RPMI7951 (cell line): ENCODE measurements around the gene ACTN2. TPM values are rescaled to one million over a fixed set of nuclear protein-coding genes. Genes with fewer than 3 reads are reported as not detected.

ENCODE experiments used
- DNase-seq: peaks from one replicate; pipeline ENCODE4 v3.0.0-alpha.2; 2012; ENCODE audit warnings: low read depth
- total RNA-seq: library from RNA; depleted of rRNA; stranded (reverse); fragments of >200 nt; shearing (Covaris generic); gene quantifications from 2 replicates; pipeline ENCODE4 v1.2.3, GENCODE V29; 2014

Gene ACTN2
- total RNA-seq, 1 experiment from 2014 or later = 0.48 TPM

- no peak for DNase-seq
These were observed 87.6 kb downstream of the ACTN2 start for GRCh38 chr1:236773919-236774318.

- peak; percentile 34 for DNase-seq
These were observed 88.6 kb downstream of the ACTN2 start for GRCh38 chr1:236774926-236775325.

DNA sequence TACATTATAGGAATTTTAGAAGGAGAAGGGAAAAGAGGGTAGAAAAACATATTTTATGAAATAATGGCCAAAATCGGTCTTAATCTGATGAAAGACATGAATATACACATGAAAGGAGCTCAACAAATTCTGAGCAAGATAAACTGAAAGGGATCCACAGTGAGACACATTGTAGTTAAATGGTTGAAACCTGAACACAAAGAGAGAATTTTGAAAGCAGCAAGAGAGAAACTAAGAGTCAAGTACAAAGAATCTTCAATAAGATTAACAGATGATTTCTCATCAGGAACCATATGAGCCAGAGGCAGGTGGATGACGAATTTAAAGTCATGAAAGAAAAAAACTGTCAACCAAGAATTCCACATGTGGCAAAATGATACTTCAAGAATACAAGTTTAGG, 93.0 kb downstream of the ACTN2 start:
- DNase-seq = no peak

- no peak for DNase-seq
These were observed 99.2 kb downstream of the ACTN2 start for GRCh38 chr1:236785477-236785876.

DNA sequence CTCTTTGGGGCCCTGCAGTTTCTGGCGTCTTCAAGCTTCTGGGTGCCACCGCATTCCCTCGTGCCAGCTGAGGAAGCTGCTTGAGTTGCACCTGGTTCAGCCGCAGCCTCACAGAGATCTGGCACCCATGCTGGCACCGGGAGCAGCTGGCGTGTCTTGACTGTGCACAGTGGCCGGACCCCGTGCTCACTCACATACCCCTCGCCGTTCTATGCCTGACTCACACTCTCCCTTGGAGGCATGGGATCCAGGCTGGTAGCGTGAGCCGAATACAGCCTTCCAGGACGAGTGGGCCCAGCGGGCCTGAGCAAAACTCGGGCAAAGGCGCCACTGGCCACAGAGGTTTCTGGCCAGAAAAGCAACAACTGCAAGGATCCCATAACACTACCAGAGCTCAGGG, 100.2 kb downstream of the ACTN2 start:
- DNase-seq = no peak

DNA sequence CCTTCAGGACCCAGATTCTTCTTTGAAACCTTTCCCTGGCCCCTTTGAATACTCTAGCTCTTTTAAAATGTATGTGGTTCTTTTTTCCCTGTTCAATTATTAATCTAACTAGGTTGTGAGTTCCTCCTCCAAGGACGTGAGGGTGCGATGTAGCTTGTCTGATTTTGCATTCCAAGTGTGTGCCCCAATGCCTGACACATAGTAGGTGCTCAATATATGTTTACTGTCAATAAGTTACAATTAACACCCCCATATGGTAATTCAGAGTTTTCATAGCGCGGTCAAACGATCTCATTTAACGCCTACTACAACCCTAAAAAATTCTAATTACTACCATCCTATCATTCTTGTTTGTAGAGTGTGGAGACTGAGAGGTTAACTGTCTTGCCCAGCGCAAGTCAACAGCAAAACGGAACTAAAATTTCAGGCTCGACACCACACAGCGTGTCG, 108.3 kb downstream of the ACTN2 start:
- DNase-seq = no peak

- DNase-seq = peak; percentile 98
These were observed 108.9 kb downstream of the ACTN2 start, which contains the start of gene MTR for GRCh38 chr1:236795035-236795756. Gene MTR (plus strand): TSS chr1:236795292. CDS start chr1:236795704, 412 bp downstream.

- DNase-seq = no peak
These were observed 109.7 kb downstream of the ACTN2 start for GRCh38 chr1:236795757-236796667.

DNA sequence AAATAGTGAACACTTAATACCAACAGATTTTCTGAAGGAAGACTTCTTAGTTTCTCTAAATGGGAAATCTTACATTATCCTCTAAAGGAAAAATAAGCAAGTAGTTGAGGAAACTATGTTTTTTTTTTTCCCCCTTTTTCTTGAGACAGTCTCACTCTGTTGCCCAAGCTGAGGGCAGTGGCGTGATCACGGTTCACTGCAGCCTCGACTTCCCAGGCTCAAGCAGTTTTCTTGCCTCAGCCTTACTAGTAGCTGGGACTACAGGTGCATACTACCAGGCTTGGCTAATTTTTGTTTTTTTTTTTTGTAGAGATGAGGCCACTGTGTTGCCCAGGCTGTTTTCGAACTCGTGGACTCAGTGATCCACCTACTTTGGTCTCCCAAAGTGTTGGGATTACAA, 112.7 kb downstream of the ACTN2 start:
- no peak for DNase-seq

DNA sequence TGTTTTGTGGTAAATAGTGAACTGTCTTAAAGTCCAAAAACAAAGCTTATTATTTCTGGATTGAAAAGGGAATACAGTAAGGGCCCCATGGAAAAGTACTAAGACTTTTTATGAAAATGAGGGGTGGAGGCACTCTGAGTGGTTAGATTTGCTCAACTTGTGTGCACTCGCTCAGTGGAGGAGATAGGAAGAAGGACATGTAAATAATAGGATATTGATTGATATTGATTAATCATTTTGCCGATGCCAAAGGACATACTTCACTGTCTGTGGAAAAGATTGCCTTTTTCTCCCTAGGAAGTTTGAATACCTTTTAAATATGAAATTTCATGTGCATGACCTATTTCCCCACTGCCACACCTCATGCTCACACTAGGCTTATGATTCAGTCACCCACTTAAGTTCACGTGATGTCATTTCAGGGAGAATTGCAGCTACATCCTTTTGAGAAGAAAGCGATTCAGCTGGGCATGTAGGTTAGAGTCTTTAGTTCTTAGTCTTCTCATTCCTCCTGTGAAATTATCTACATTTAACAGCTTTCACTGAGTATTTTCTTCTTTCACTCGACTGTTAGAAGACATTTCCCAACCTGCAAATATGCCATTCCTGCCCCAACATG, 113.8 kb downstream of the ACTN2 start:
- DNase-seq = no peak

- DNase-seq = no peak
These were observed 114.3 kb downstream of the ACTN2 start for GRCh38 chr1:236800623-236801022.

- no peak for DNase-seq
These were observed 116.0 kb downstream of the ACTN2 start for GRCh38 chr1:236802264-236802663.

GRCh38 chr1:236806634-236807033, 120.3 kb downstream of the ACTN2 start:
- no peak for DNase-seq

- DNase-seq = no peak
These were observed 121.7 kb downstream of the ACTN2 start for GRCh38 chr1:236808005-236808404.

- DNase-seq = no peak
These were observed 122.3 kb downstream of the ACTN2 start for GRCh38 chr1:236808564-236809130.

- DNase-seq = no peak
These were observed 122.8 kb downstream of the ACTN2 start for GRCh38 chr1:236809148-236809547.

DNA sequence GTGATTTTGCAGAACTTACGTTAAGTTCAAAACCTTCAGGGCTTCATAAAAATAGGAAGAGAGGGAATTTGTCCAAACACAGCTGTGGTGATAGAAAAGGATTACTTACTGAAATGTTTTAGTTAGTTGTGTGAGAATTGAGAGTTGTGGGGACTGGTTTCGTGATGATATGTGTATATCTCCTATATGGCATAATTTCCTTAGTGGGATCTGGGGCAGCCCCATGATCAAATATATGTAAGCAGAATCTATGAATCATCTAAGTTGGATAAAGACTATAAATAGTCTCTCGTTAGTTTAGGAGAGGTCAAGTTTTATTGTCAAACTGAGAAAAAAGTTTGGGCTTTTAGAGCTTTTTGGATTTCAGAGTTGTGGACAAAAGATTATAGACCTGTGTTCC, 123.7 kb downstream of the ACTN2 start:
- no peak for DNase-seq

- DNase-seq = no peak
These were observed 126.2 kb downstream of the ACTN2 start for GRCh38 chr1:236812334-236813030.
